CD14-positive monocyte (primary cell): ENCODE measurements around the gene NUMBL. TPM values are rescaled to one million over a fixed set of nuclear protein-coding genes. Genes with fewer than 3 reads are reported as not detected.
A peak's percentile ranks its signal among the peaks of the same experiment; 100 is the strongest.

Source experiments
- DNase-seq, 3 donors: peaks; one replicate each; pipeline ENCODE4 v3.0.0-alpha.2; 2011 to 2022
- H2AFZ ChIP-seq: 2 replicates; pipeline ENCODE4 v1.6.0; 2012; ENCODE audit warnings: mild to moderate bottlenecking, low read depth, low read length, inconsistent platforms; ENCODE audit not compliant: insufficient read depth, poor library complexity, severe bottlenecking
- H3K27ac ChIP-seq, 2 donors: 1 replicate in 1 of 2; 2 replicates in 1 of 2; pipeline ENCODE4 v1.5.1; 2012 to 2013; ENCODE audit warnings: low read length in 2 of 2, control low read depth in 1 of 2, inconsistent platforms in 1 of 2, low read depth in 1 of 2, mild to moderate bottlenecking in 1 of 2
- H3K27me3 ChIP-seq, 2 donors: one replicate each; pipeline versions ENCODE4 v1.6.0 to v1.6.1; 2011 to 2013; ENCODE audit warnings: low read length in 2 of 2; ENCODE audit not compliant: control insufficient read depth in 2 of 2, insufficient read depth in 2 of 2
- H3K36me3 ChIP-seq, 2 donors: replicated peaks in 1 of 2; 1 replicate in 1 of 2; 2 replicates in 1 of 2; pipeline versions ENCODE4 v1.5.1 to v1.6.1; 2012 to 2013; ENCODE audit warnings: low read length in 2 of 2, control low read depth in 1 of 2, inconsistent platforms in 1 of 2, mild to moderate bottlenecking in 1 of 2; ENCODE audit not compliant: insufficient read depth in 2 of 2, control insufficient read depth in 1 of 2
- H3K4me1 ChIP-seq, 2 donors: 1 replicate in 1 of 2; 2 replicates in 1 of 2; pipeline versions ENCODE4 v1.5.1 to v1.6.1; 2012 to 2013; ENCODE audit warnings: low read length in 2 of 2, control low read depth in 1 of 2, inconsistent platforms in 1 of 2, mild to moderate bottlenecking in 1 of 2, moderate library complexity in 1 of 2; ENCODE audit not compliant: insufficient read depth in 2 of 2, control insufficient read depth in 1 of 2
- H3K4me2 ChIP-seq: replicated peaks from 2 replicates; pipeline ENCODE3; 2012; ENCODE audit warnings: low read length, moderate library complexity, mild to moderate bottlenecking; ENCODE audit not compliant: poor library complexity, severe bottlenecking; ENCODE audit errors: extremely low read depth
- H3K4me3 ChIP-seq, 3 experiments: fragments of 200-600 bp in 1 of 3; sonication (generic) in 1 of 3; replicated peaks in 1 of 3; 1 replicate in 2 of 3; 2 replicates in 1 of 3; pipeline ENCODE4 v1.5.1; 2011 to 2013; ENCODE audit warnings: low read length in 3 of 3, mild to moderate bottlenecking in 3 of 3, control low read depth in 2 of 3, low read depth in 2 of 3, inconsistent platforms in 1 of 3, moderate library complexity in 1 of 3
- H3K79me2 ChIP-seq: 2 replicates; pipeline ENCODE4 v1.6.0; 2012; ENCODE audit warnings: mild to moderate bottlenecking, control low read depth, inconsistent platforms, low read length, moderate library complexity; ENCODE audit not compliant: insufficient read depth
- H3K9ac ChIP-seq: 2 replicates; pipeline ENCODE4 v1.6.0; 2017; ENCODE audit warnings: low read length, mild to moderate bottlenecking; ENCODE audit not compliant: insufficient read depth, poor library complexity, severe bottlenecking
- H3K9me3 ChIP-seq, 2 donors: replicated peaks in 1 of 2; 1 replicate in 1 of 2; 2 replicates in 1 of 2; pipeline versions ENCODE4 v1.5.1 to v1.6.1; 2012 to 2013; ENCODE audit warnings: low read length in 2 of 2, control low read depth in 1 of 2; ENCODE audit not compliant: control insufficient read depth in 1 of 2, insufficient read depth in 1 of 2
- H4K20me1 ChIP-seq: 2 replicates; pipeline ENCODE4 v1.6.0; 2012; ENCODE audit warnings: mild to moderate bottlenecking, low read length, control low read depth, moderate library complexity; ENCODE audit not compliant: insufficient read depth
- H3K27ac Mint-ChIP-seq, 7 donors: one replicate each; pipeline ENCODE4 v1.8.0; 2020; ENCODE audit warnings: mild to moderate bottlenecking in 7 of 7, mixed read lengths in 7 of 7, moderate library complexity in 6 of 7, inconsistent platforms in 2 of 7
- H3K27me3 Mint-ChIP-seq, 3 donors: one replicate each; pipeline ENCODE4 v1.8.0; 2021 to 2022; ENCODE audit warnings: low read depth in 3 of 3, mild to moderate bottlenecking in 3 of 3, mixed read lengths in 3 of 3, moderate library complexity in 3 of 3, inconsistent platforms in 1 of 3
- H3K36me3 Mint-ChIP-seq, 2 donors: one replicate each; pipeline ENCODE4 v1.8.0; 2020; ENCODE audit warnings: mixed read lengths in 2 of 2, inconsistent platforms in 1 of 2, mild to moderate bottlenecking in 1 of 2
- H3K4me1 Mint-ChIP-seq: one replicate; pipeline ENCODE4 v1.8.0; 2020; ENCODE audit warnings: mild to moderate bottlenecking, mixed read lengths
- H3K4me3 Mint-ChIP-seq, 2 donors: one replicate each; pipeline ENCODE4 v1.8.0; 2020; ENCODE audit warnings: mild to moderate bottlenecking in 2 of 2, mixed read lengths in 2 of 2, moderate library complexity in 1 of 2
- H3K9me3 Mint-ChIP-seq, 7 donors: one replicate each; pipeline ENCODE4 v1.8.0; 2020 to 2022; ENCODE audit warnings: mixed read lengths in 7 of 7, mild to moderate bottlenecking in 6 of 7, moderate library complexity in 6 of 7, inconsistent platforms in 2 of 7
- CTCF ChIP-seq: fragments of 200-600 bp; IDR thresholded peaks from one replicate; pipeline ENCODE4 v1.8.0; 2022; ENCODE audit warnings: antibody characterized with exemption, mild to moderate bottlenecking
- WGBS: methylation state at CpG from one replicate; pipeline ENCODE4 v1.1.5; 2013; ENCODE audit warnings: missing lambda C conversion rate; ENCODE audit not compliant: insufficient coverage; 5-methylcytosine and 5-hydroxymethylcytosine counted together
- intact Hi-C, 2 donors: fragments of 100-400 bp; cut with micrococcal nuclease; formaldehyde crosslinking; loops; one replicate each; pipeline versions ENCODE4 v1.15.0 to v1.15.1; 2023
- polyA plus RNA-seq, 3 donors: library from polyadenylated mRNA; depleted of rRNA in 1 of 3; unstranded in 2 of 3; stranded (reverse) in 1 of 3; fragments of 300-500 nt in 2 of 3; fragments of >200 nt in 1 of 3; fragmentation: Illumina TruSeq in 2 of 3; gene quantifications; 1 replicate in 2 of 3; 2 replicates in 1 of 3; pipeline ENCODE4 v1.2.3, GENCODE V29; 2012 to 2021

NUMBL gene
- polyA plus RNA-seq, 3 donors = 0.12 to 7.2 (median 0.45) TPM

DNA sequence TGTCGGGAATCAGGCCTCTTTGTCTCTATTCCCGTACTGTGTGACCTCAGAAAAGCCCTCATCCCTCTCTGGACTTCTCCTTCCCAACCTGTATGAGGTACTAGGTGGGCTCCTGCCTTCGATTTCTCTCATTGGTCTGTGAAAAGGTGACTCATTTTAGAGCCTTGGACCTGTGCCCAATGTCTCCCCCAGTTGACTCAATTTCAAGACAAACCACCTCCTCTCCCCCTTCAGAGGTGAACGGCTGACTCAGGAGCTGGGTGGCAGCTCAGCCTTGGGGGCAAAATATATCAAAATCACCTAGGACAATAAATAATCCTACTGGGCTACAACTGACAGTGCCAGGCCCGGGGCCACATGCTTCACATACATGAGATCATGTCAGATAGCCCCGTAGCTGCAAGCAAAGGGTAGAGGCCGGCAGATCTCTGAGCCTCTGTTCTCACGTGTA is 25.6 kb upstream of the NUMBL start:
- peaks cover 18 to 27% of the 10 kb centered on the region in 2 donors for H3K36me3 Mint-ChIP-seq
- TF ChIP-seq CTCF = no peak
- peaks cover 0 to 6% (median 5%) of the 10 kb centered on the region in 3 donors for H3K27me3 Mint-ChIP-seq
- peaks cover 69% of the 10 kb centered on the region for H3K4me1 Mint-ChIP-seq
- WGBS = 0% methylated on average over 5 of the region's 8 CpGs
- H4K20me1 ChIP-seq = no peaks in the 10 kb centered on the region
- H3K9ac ChIP-seq = peak overlapping the region; percentile 88
- H3K79me2 ChIP-seq = peaks cover 39% of the 10 kb centered on the region
- peaks cover 59 to 67% of the 10 kb centered on the region in 2 donors for H3K4me1 ChIP-seq
- H3K4me3 ChIP-seq = peak overlapping the region; percentile 57 to 91 (median 83)
- peak overlapping the region; percentile 82 to 88 for H3K4me3 Mint-ChIP-seq
- H3K27me3 ChIP-seq = no peaks in the 10 kb centered on the region
- H2AFZ ChIP-seq = peak overlapping the region; percentile 96
- peak overlapping the region; percentile 87 for H3K4me2 ChIP-seq
- peaks cover 0 to 3% (median 0%) of the 10 kb centered on the region in 7 donors for H3K9me3 Mint-ChIP-seq
- no peaks in the 10 kb centered on the region for H3K9me3 ChIP-seq
- peak overlapping the region; percentile 92 to 98 (median 95) for H3K27ac Mint-ChIP-seq
- DNase-seq = peak; percentile 48 to 88 (median 56)
- intact Hi-C loops = loop anchor here in 1 of 2 donors (2.0 kb wide), 1 partner anchor 33 kb away; no protein-coding TSS in a partner anchor
- H3K36me3 ChIP-seq = peaks cover 0 to 14% of the 10 kb centered on the region in 2 donors
- H3K27ac ChIP-seq = peak overlapping the region; percentile 72 to 96

- peak overlapping the region; percentile 96 for H2AFZ ChIP-seq
- H3K36me3 ChIP-seq = peaks cover 4 to 25% of the 10 kb centered on the region in 2 donors
Measured at GRCh38 chr19:40714441-40715299, 24.2 kb upstream of the NUMBL start.

More at GRCh38 chr19:40714441-40715299, 24.2 kb upstream of the NUMBL start:
- under 1% methylated on average over 27 of the region's 31 CpGs for WGBS
- Mint-ChIP-seq H3K36me3 (peaks cover 27 to 39% of the 10 kb centered on the region in 2 donors), H3K27me3 (peaks cover 0 to 8% (median 5%) of the 10 kb centered on the region in 3 donors), H3K4me1 (peaks cover 60% of the 10 kb centered on the region), H3K27ac (peak overlapping the region; percentile 92 to 98 (median 95)), H3K4me3 (peak overlapping the region; percentile 82 to 88), H3K9me3 (peaks cover 0 to 3% (median 0%) of the 10 kb centered on the region in 7 donors)
- no peak for TF ChIP-seq CTCF
- DNase-seq = peak; percentile 78 to 87 (median 85)
- no peaks in the 10 kb centered on the region for H3K9me3 ChIP-seq
- peaks cover 45 to 53% of the 10 kb centered on the region in 2 donors for H3K4me1 ChIP-seq
- H3K9ac ChIP-seq = peak overlapping the region; percentile 88
- no peaks in the 10 kb centered on the region for H3K27me3 ChIP-seq
- peak overlapping the region; percentile 56 to 91 (median 61) for H3K4me3 ChIP-seq
- H3K27ac ChIP-seq = peak overlapping the region in 1 of 2 donors; percentile 96
- peak overlapping the region; percentile 87 for H3K4me2 ChIP-seq
- intact Hi-C loops = loop anchor here (2.0 kb wide), 2 partner anchors 34 to 62 kb away; no protein-coding TSS in a partner anchor
- H4K20me1 ChIP-seq = no peaks in the 10 kb centered on the region
- H3K79me2 ChIP-seq = peaks cover 39% of the 10 kb centered on the region
